Brain microvascular endothelial cell (primary cell): ENCODE data around the gene KRTAP4-8.
A peak's percentile ranks its signal among the peaks of the same experiment; 100 is the strongest.
"Not testable (repeated sequence)": the region's sequence is repeated elsewhere in the genome, so short reads cannot be mapped to it uniquely, and the experiment has no call there.

Experiments used
- DNase-seq: peaks from one replicate; pipeline ENCODE4 v3.0.0-alpha.2; 2020
- H3K27ac ChIP-seq: fragments of 250-450 bp; sonication (Bioruptor Pico); 2 replicates; pipeline ENCODE4 v1.5.1; 2020; ENCODE audit warnings: mild to moderate bottlenecking, moderate library complexity
- H3K27me3 ChIP-seq: fragments of 250-450 bp; sonication (Bioruptor Pico); replicated peaks from 2 replicates; pipeline ENCODE4 v1.5.1; 2020; ENCODE audit warnings: mild to moderate bottlenecking
- H3K36me3 ChIP-seq: fragments of 250-450 bp; sonication (Bioruptor Pico); replicated peaks from 2 replicates; pipeline ENCODE4 v1.5.1; 2020; ENCODE audit warnings: mild to moderate bottlenecking
- H3K4me3 ChIP-seq: 2 replicates; pipeline ENCODE4 v1.5.1; 2011; ENCODE audit warnings: low read depth, mild to moderate bottlenecking, control low read depth, low read length, moderate library complexity
- in situ Hi-C: cut with HindIII; loops from 2 replicates; pipeline ENCODE4 v1.10.0; 2017; ENCODE audit warnings: low sequenced_read_pairs, low pct_ligation_motif_present
- TF ChIP-seq, protein P1 (sequence below): IDR thresholded peaks from 2 replicates; pipeline ENCODE4 v1.5.1; 2011; ENCODE audit warnings: low read depth, mild to moderate bottlenecking, moderate library complexity, low read length, control low read depth, inconsistent platforms; ENCODE audit errors: missing control alignments

The KRTAP4-8 gene

DNA sequence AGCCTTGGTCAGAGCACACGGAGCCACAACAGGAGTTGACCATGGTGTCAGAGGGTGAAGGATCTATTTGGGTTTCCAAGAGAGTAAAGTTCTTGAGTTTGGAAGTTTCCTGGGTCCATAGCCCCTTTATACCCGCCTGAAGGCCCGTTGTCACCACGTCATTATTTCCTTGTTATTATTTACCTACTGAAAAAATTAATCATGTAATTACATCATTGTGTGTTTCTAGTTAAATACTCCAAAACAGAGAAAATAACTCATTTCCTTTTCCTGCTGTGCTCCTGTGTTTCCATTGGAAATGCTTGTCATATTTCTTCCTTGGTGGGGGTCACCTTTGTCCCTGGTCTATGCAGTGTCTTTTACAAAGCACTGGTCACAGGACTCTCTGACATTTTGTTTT is at the start of gene KRTAP4-8:
Gene KRTAP4-8, minus strand, starts transcription at position 101 of the 400 bp plus-strand sequence. Its CDS starts 58 bp downstream, at position 43.
- in situ Hi-C loops: no loop called here
- no peaks in the 10 kb centered on the region for H3K27me3 ChIP-seq
- H3K4me3 ChIP-seq: no peak within 1 kb of the TSS
- no peaks in the 10 kb centered on the region for H3K36me3 ChIP-seq
- TF ChIP-seq, protein P1, sequence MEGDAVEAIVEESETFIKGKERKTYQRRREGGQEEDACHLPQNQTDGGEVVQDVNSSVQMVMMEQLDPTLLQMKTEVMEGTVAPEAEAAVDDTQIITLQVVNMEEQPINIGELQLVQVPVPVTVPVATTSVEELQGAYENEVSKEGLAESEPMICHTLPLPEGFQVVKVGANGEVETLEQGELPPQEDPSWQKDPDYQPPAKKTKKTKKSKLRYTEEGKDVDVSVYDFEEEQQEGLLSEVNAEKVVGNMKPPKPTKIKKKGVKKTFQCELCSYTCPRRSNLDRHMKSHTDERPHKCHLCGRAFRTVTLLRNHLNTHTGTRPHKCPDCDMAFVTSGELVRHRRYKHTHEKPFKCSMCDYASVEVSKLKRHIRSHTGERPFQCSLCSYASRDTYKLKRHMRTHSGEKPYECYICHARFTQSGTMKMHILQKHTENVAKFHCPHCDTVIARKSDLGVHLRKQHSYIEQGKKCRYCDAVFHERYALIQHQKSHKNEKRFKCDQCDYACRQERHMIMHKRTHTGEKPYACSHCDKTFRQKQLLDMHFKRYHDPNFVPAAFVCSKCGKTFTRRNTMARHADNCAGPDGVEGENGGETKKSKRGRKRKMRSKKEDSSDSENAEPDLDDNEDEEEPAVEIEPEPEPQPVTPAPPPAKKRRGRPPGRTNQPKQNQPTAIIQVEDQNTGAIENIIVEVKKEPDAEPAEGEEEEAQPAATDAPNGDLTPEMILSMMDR: no peak
- H3K27ac ChIP-seq: peak within 1 kb of the TSS; percentile 40
- no peak for DNase-seq

DNA sequence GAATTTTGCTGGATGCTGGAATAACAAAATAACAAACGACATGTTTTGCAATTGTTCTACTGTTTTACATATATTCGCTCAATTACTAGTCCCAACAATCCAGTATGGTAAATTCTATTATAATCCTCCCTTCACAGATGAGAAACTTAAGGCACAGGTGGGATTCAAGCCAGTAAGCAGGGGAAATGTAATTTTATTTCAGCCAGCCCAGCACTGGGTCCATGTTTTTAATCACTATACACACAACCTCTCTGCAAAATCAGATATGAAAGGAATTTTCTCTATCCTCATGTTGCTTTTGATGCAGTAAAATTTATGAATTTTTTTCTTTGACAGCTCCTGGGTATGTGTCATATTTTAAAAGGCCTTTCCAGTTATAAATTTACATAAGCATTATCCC is 47.3 kb upstream of the KRTAP4-8 start:
- Histone ChIP-seq H3K27me3 (no peaks in the 10 kb centered on the region), H3K27ac (no peak overlapping the region), H3K4me3 (no peak overlapping the region), H3K36me3 (no peaks in the 10 kb centered on the region)
- in situ Hi-C loops: no loop called here
- DNase-seq: no peak
- TF ChIP-seq, protein P1: no peak

DNA sequence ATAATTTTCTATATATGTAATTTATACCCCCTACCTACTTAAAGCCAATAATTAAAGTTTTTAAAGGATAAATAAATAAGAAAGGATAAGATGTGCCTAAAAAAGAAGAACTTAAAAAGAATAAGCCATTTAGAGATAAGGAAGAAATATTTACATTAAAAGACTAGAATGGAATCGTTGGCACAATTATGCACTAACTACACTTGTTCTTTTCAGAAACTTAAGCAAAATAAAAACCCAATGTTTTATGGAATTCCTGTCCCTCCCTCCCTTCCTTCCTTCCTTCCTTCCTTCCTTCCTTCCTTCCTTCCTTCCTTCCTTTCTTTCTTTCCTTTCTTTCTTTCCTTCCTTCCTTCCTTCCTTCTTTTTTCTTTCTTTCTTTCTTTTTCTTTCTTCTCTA is 46.9 kb upstream of the KRTAP4-8 start:
- Histone ChIP-seq H3K36me3 (no peaks in the 10 kb centered on the region), H3K27me3 (no peaks in the 10 kb centered on the region), H3K4me3 (no peak overlapping the region), H3K27ac (no peak overlapping the region)
- in situ Hi-C loops: no loop called here
- no peak for DNase-seq
- TF ChIP-seq, protein P1: no peak

DNA sequence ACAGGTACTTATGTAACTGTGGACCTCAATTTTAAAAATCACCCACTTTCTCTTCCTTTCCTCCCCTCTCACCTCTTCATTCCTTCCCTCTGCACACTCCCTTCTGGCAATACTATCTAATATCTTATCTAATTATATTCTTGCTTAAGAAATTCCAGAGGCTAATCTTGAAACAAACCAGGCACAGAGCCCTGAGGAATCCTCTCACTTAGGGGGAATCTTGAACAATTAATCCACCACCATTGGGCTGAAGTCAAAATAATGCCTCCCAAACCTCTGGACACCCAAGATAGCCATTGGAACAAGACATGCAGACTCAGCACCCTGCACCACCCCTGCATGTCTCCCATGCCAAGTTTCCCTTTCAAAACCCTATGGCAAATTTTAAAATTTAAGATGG is 43.4 kb upstream of the KRTAP4-8 start:
- no peak overlapping the region for H3K4me3 ChIP-seq
- H3K36me3 ChIP-seq: no peaks in the 10 kb centered on the region
- TF ChIP-seq, protein P1: no peak
- no peak for DNase-seq
- H3K27ac ChIP-seq: peak overlapping the region; percentile 9
- H3K27me3 ChIP-seq: no peaks in the 10 kb centered on the region
- in situ Hi-C loops: no loop called here

DNA sequence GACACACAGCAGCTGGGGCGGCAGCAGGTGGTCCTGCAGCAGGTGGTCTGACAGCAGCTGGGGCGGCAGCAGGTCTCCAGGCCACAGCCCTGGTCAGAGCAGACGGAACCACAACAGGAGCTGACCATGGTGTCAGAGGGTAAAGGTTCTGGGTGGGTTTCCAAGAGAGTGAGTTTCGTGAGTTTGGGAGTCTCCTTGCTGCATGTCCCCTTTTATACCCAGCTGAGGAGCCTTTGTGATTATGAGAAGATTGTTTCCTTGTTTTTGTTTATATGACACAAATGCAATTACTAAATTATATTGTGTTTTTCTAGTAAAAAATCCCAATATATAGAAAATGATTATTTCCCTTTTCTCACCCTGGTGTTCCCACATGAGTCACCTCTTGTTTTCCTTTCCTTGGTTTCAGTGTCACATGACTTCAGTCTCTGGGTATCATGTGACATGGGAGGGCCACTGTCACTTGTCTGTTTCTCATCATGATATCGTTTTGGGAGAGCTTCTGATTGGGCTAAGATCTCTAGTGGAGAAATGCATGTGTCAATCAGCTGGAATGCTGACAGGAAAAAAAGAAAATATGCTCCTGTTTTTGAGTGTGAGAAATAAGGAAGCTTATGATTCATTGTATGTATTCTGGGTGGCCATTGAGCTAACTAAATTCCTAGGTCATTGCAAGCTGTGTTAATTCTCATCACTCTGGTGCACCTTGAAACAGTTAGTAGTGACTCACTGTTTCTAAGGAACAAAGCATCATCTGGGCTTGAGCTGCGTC is 42.6 kb upstream of the KRTAP4-8 start, which contains the start of gene KRTAP4-6:
Gene KRTAP4-6, minus strand, starts transcription at position 185 of the 772 bp plus-strand sequence. Its CDS starts 57 bp downstream, at position 128.
- H3K27ac ChIP-seq: peak within 1 kb of the TSS; percentile 9
- in situ Hi-C loops: no loop called here
- no peaks in the 10 kb centered on the region for H3K36me3 ChIP-seq
- TF ChIP-seq, protein P1: no peak
- no peak within 1 kb of the TSS for H3K4me3 ChIP-seq
- no peaks in the 10 kb centered on the region for H3K27me3 ChIP-seq
- peak; percentile 88 for DNase-seq

DNA sequence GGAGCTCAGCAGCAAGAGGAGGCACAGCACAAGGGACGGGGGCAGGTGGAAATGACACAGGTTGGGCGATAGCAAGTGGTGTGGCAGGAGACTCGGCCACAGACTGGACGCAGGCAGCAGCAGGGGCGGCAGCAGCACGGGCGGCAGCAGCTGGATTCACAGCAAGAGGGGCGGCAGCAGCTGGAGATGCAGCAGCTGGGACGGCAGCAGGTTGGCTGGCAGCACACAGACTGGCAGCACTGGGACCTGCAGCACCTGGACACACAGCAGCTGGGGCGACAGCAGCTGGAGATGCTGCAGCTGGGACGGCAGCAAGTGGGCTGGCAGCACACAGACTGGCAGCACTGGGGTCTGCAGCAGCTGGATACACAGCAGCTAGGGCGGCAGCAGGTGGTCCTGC is 41.9 kb upstream of the KRTAP4-8 start:
- H3K36me3 ChIP-seq, H3K27ac ChIP-seq, in situ Hi-C loops, H3K27me3 ChIP-seq, H3K4me3 ChIP-seq, DNase-seq: not testable (repeated sequence)
